ENCODE results near the gene MED13L.

Gene MED13L

DNA sequence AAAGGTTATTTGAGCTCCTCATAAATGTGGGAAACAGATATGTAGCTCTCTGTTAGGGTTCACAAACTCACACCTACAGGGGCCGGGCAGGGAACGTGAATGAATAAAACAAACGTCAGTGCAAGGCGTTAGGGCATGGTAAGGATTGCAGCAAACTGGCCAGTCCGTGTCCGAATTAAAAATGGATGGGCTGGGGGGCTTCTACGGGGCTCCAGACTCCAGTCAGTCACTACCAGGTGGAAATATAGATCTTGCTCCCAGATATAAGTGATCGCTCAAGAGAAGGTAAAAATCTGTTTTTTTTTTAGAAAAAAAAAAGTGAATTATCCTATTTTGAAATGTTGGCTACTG is 333.1 kb downstream of the MED13L start:
- TF ChIP-seq, protein P1, sequence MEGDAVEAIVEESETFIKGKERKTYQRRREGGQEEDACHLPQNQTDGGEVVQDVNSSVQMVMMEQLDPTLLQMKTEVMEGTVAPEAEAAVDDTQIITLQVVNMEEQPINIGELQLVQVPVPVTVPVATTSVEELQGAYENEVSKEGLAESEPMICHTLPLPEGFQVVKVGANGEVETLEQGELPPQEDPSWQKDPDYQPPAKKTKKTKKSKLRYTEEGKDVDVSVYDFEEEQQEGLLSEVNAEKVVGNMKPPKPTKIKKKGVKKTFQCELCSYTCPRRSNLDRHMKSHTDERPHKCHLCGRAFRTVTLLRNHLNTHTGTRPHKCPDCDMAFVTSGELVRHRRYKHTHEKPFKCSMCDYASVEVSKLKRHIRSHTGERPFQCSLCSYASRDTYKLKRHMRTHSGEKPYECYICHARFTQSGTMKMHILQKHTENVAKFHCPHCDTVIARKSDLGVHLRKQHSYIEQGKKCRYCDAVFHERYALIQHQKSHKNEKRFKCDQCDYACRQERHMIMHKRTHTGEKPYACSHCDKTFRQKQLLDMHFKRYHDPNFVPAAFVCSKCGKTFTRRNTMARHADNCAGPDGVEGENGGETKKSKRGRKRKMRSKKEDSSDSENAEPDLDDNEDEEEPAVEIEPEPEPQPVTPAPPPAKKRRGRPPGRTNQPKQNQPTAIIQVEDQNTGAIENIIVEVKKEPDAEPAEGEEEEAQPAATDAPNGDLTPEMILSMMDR (IDR thresholded peaks at IDR 0.05; ENCODE audit: insufficient read depth, missing control alignments) = no peak
- FAIRE-seq (no peak), DNase-seq (ENCODE audit: insufficient read length, low spot score) (no peak)

DNA sequence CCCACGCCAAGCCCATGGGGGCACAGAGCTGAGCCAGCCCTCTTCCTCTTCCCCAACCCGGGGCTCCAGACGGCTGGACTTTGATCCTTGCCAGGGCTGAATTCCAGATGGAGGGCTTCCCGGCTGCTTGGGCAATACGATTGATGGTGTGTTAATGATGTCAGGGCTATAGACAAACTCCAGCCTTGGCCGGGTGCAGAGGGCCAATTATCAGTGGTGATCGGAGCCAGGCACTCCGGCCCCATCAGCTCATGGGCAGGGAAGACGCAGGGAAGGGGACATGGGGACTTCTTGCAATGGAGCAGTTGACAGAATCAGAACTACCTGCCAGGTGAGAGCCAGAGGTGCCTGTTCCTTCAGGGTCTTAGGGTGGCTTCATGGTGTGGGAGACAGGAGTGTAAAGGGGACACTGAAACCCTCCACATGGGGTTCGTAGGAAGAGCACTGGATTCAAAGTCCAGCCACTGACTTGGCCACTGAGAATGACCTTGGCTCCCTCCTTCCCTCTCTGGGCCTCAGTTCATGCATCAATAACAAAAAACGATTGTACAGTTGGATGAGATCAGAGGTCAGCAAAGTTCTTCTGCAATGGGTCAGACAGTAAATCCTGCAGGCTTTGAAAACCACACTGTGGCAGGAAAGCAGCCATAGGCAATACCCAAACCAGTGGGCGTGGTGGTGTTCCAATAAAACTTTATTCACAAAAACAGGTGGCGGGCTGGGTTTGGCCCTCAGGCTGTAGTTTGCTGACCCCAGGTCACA is 333.7 kb downstream of the MED13L start:
- TF ChIP-seq, protein P1 (IDR thresholded peaks at IDR 0.05; ENCODE audit: insufficient read depth, missing control alignments) = no peak
- DNase-seq (ENCODE audit: insufficient read length, low spot score) (no peak), FAIRE-seq (no peak)

DNA sequence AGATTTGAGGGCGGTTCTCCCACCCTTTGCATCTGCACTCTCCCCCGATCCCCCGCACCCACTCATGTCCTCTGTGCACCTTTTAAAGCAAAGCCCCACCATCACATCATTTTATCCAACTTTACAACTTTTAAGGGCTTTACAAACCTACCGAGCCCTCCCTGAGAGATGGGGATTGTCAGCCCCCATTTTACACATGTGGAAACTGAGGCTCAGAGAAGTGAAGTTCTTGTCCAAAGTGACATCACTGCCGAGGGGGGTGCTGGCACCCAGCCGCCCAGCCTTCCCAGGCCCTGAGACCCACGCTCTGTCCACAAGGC is 334.2 kb downstream of the MED13L start:
- DNase-seq (ENCODE audit: insufficient read length, low spot score) = no peak
- TF ChIP-seq, protein P1 (IDR thresholded peaks at IDR 0.05; ENCODE audit: insufficient read depth, missing control alignments) = no peak
- FAIRE-seq = no peak

DNA sequence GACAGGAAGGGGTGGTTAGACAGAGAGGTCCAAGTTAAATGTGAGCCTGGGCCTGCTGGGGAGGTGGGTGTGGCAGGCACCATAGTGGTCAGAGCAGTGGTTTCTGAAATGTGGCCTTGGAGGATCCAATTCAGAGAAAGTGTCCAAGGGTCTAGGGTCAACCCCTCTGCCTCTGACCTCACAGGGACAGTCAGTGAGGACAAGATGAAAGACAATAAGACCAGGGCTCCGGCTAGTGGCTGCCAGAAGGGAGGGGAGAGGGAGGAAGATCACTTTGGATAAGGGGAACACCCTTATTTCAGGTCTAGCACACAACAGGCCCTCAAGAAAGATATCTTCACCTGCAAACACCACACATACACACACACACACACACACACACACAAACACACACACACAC is 335.1 kb downstream of the MED13L start:
- TF ChIP-seq, protein P1 (IDR thresholded peaks at IDR 0.05; ENCODE audit: insufficient read depth, missing control alignments) = no peak
- DNase-seq (ENCODE audit: insufficient read length, low spot score) (no peak), FAIRE-seq (no peak)

DNA sequence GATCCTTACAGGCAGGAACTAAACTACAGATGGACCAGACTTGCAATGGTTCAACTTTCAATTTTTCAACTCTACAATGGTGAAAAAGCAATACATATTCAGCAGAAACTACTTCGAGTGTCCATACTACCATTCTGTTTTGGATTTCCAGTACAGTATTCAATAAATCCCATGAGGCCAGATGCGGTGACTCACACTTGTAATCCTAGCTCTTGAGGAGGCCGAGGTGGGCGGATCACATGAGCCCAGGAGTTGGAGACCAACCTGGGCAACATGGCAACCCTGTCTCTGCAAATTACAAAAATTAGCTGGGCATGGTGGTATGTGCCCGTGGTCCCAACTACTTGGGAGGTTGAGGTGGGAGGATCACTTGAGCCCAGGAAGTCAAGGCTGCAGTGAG is 336.1 kb downstream of the MED13L start:
- DNase-seq (ENCODE audit: insufficient read length, low spot score) (no peak), FAIRE-seq (no peak)
- TF ChIP-seq, protein P1 (IDR thresholded peaks at IDR 0.05; ENCODE audit: insufficient read depth, missing control alignments) = no peak

DNA sequence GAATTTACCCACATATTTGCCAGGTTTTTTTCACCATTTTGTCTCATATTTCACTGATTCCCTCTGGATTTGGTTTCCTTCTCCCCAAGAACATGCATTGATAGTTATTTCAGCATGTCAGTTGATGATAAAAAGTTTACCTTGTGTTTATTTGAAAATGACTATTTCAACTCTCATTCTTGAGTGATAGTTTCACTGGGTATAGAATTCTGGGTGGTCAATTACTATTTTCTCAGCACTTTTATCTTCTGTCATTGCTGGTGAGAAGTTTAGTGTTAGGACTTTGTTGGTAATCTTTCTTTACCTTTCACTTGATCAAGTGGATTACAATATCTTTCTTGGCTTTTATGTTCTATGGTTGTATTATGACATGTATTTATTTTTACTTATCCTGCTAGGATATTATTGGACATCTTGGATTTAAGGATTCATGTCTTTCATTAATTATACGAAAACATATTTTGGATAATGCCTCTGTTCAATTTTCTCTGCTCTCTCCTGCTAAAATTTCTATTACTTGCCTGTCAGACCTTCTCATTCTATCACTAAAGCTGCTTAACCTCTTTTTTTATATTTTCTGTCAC is 338.6 kb downstream of the MED13L start:
- FAIRE-seq = no peak
- DNase-seq (ENCODE audit: insufficient read length, low spot score) = no peak
- TF ChIP-seq, protein P1 (IDR thresholded peaks at IDR 0.05; ENCODE audit: insufficient read depth, missing control alignments) = no peak
